ENCODE results near the gene LARGE1. TPM values are rescaled to one million over a fixed set of nuclear protein-coding genes. Genes with fewer than 3 reads are reported as not detected.
A peak's percentile ranks its signal among the peaks of the same experiment; 100 is the strongest.

LARGE1 gene
- total and polyA plus RNA-seq, 7 donors: 14.9 to 91.6 (median 46.1) TPM

GRCh38 chr22:33931406-33931805, 11.1 kb upstream of the LARGE1 start:
- no peaks in the 10 kb centered on the region for H3K27me3 ChIP-seq (ENCODE audit: insufficient read depth in 3 of 3, low read length in 2 of 3)
- no peak for DNase-seq
- intact Hi-C loops (cut with DNase I): no loop called here
- H3K27ac ChIP-seq: no peak overlapping the region
- no peaks in the 10 kb centered on the region for H3K36me3 ChIP-seq (ENCODE audit: insufficient read depth in 1 of 2, low read depth in 1 of 2)
- no peak overlapping the region for H3K4me3 ChIP-seq
- no peak for TF ChIP-seq CTCF (IDR thresholded peaks at IDR 0.05)
- ATAC-seq: no peak
- WGBS, 3 donors: 93 to 95% (median 94%) methylated on average over 1 of the region's 1 CpG
- H3K4me1 ChIP-seq: no peaks in the 10 kb centered on the region
- no peaks in the 10 kb centered on the region for H3K9me3 ChIP-seq

- Histone ChIP-seq H3K36me3 (ENCODE audit: insufficient read depth in 1 of 2, low read depth in 1 of 2) (no peaks in the 10 kb centered on the region), H3K9me3 (no peaks in the 10 kb centered on the region), H3K27ac (no peak overlapping the region), H3K4me1 (peaks cover 9% of the 10 kb centered on the region), H3K4me3 (no peak overlapping the region), H3K27me3 (ENCODE audit: insufficient read depth in 3 of 3, low read length in 2 of 3) (no peaks in the 10 kb centered on the region)
- intact Hi-C loops (cut with DNase I): loop anchor here in 1 of 2 donors (10.0 kb wide), 1 partner anchor 413 kb away; no protein-coding TSS in a partner anchor
- TF ChIP-seq CTCF (IDR thresholded peaks at IDR 0.05): no peak
- ATAC-seq (no peak), DNase-seq (no peak)
- WGBS, 3 donors: 85 to 90% (median 87%) methylated on average over 5 of the region's 5 CpGs
Measured at GRCh38 chr22:33927752-33928151, 7.5 kb upstream of the LARGE1 start.

- TF ChIP-seq CTCF (IDR thresholded peaks at IDR 0.05): no peak
- H3K9me3 ChIP-seq: no peaks in the 10 kb centered on the region
- H3K27ac ChIP-seq: no peak overlapping the region
- peaks cover 12% of the 10 kb centered on the region for H3K4me1 ChIP-seq
- intact Hi-C loops (cut with DNase I): loop anchor here (2.0 to 10.0 kb wide), 3 partner anchors 176 to 410 kb away; no protein-coding TSS in a partner anchor
- H3K36me3 ChIP-seq (ENCODE audit: insufficient read depth in 1 of 2, low read depth in 1 of 2): no peaks in the 10 kb centered on the region
- H3K27me3 ChIP-seq (ENCODE audit: insufficient read depth in 3 of 3, low read length in 2 of 3): no peaks in the 10 kb centered on the region
- no peak for DNase-seq
- no peak overlapping the region for H3K4me3 ChIP-seq
- 87 to 93% (median 87%) methylated on average over 4 of the region's 4 CpGs for WGBS, 3 donors
- ATAC-seq: no peak
Measured at GRCh38 chr22:33925194-33925593, 4.9 kb upstream of the LARGE1 start.

- Histone ChIP-seq H3K4me1 (peaks cover 19% of the 10 kb centered on the region), H3K4me3 (peak overlapping the region; percentile 69), H3K9me3 (no peaks in the 10 kb centered on the region), H3K36me3 (ENCODE audit: insufficient read depth in 1 of 2, low read depth in 1 of 2) (no peaks in the 10 kb centered on the region), H3K27me3 (ENCODE audit: insufficient read depth in 3 of 3, low read length in 2 of 3) (no peaks in the 10 kb centered on the region), H3K27ac (no peak overlapping the region)
- TF ChIP-seq CTCF (IDR thresholded peaks at IDR 0.05): peak; percentile 85
- WGBS, 3 donors: 42 to 50% (median 48%) methylated on average over 17 of the region's 17 CpGs
- intact Hi-C loops (cut with DNase I): loop anchor here (2.0 to 10.0 kb wide), 6 partner anchors 166 to 621 kb away; no protein-coding TSS in a partner anchor
- DNase-seq: no peak
- ATAC-seq: no peak
Measured at GRCh38 chr22:33923660-33924246, 3.5 kb upstream of the LARGE1 start.

- TF ChIP-seq CTCF (IDR thresholded peaks at IDR 0.05): no peak
- no peaks in the 10 kb centered on the region for H3K36me3 ChIP-seq (ENCODE audit: insufficient read depth in 1 of 2, low read depth in 1 of 2)
- ATAC-seq (no peak), DNase-seq (no peak)
- peak overlapping the region; percentile 69 for H3K4me3 ChIP-seq
- H3K4me1 ChIP-seq: peaks cover 27% of the 10 kb centered on the region
- H3K9me3 ChIP-seq: no peaks in the 10 kb centered on the region
- H3K27me3 ChIP-seq (ENCODE audit: insufficient read depth in 3 of 3, low read length in 2 of 3): no peaks in the 10 kb centered on the region
- WGBS, 3 donors: 5 to 8% (median 8%) methylated on average over 5 of the region's 5 CpGs
- H3K27ac ChIP-seq: no peak overlapping the region
- intact Hi-C loops (cut with DNase I): loop anchor here (2.0 to 10.0 kb wide), 4 partner anchors 166 to 621 kb away; no protein-coding TSS in a partner anchor
Measured at GRCh38 chr22:33923033-33923432, 2.8 kb upstream of the LARGE1 start.
